WTC11 (cell line): ENCODE data around the gene AGPAT4. TPM values are rescaled to one million over a fixed set of nuclear protein-coding genes. Genes with fewer than 3 reads are reported as not detected.

Source experiments
- ATAC-seq: fragments of 200-7000 bp; cut with Tn5 transposase; 2 replicates; pipeline ENCODE4 v1.10.0; 2021; ENCODE audit warnings: mild to moderate bottlenecking, moderate library complexity
- CTCF ChIA-PET: fragments of 300-600 bp; sonication (Branson Sonifier 250); formaldehyde crosslinking; loops from one replicate; lab custom pipeline; 2021; ENCODE audit warnings: antibody characterized with exemption; lab: Charles Lee
- POLR2A ChIA-PET: fragments of 350-600 bp; sonication (Branson Sonifier 250); formaldehyde crosslinking; loops from one replicate; lab custom pipeline; 2021; ENCODE audit warnings: antibody characterized with exemption; lab: Charles Lee
- DNase-seq: peaks from one replicate; pipeline ENCODE4 v3.0.0; 2021; ENCODE audit warnings: low spot score
- H3K27ac Mint-ChIP-seq: 2 replicates; pipeline ENCODE4 v1.8.0; 2021; ENCODE audit warnings: mixed read lengths
- H3K27me3 Mint-ChIP-seq: 2 replicates; pipeline ENCODE4 v1.8.0; 2021; ENCODE audit warnings: low read depth, mild to moderate bottlenecking, moderate library complexity, mixed read lengths
- H3K36me3 Mint-ChIP-seq: 2 replicates; pipeline ENCODE4 v1.8.0; 2021; ENCODE audit warnings: mixed read lengths
- H3K4me1 Mint-ChIP-seq: 2 replicates; pipeline ENCODE4 v1.8.0; 2022; ENCODE audit warnings: mixed read lengths
- H3K4me3 Mint-ChIP-seq: 2 replicates; pipeline ENCODE4 v1.8.0; 2021; ENCODE audit warnings: mild to moderate bottlenecking, moderate library complexity, mixed read lengths
- H3K9me3 Mint-ChIP-seq: 2 replicates; pipeline ENCODE4 v1.8.0; 2021; ENCODE audit warnings: mixed read lengths
- EMX1 ChIP-seq: fragments of 250-450 bp; sonication (Bioruptor Pico); IDR thresholded peaks from 2 replicates; pipeline ENCODE4 v1.8.0; 2021; ENCODE audit warnings: mild to moderate bottlenecking
- GABPB1 ChIP-seq: sonication (generic); formaldehyde crosslinking; IDR thresholded peaks from 2 replicates; pipeline ENCODE4 v1.8.1; 2023; ENCODE audit warnings: mild to moderate bottlenecking, missing genetic modification reagents
- OVOL2 ChIP-seq: fragments of 250-450 bp; sonication (Bioruptor Pico); IDR thresholded peaks from 2 replicates; pipeline ENCODE4 v1.9.0; 2021; ENCODE audit warnings: mild to moderate bottlenecking, borderline replicate concordance
- TEAD4 ChIP-seq: sonication (generic); formaldehyde crosslinking; IDR thresholded peaks from 2 replicates; pipeline ENCODE4 v1.8.0; 2022; ENCODE audit warnings: mild to moderate bottlenecking, missing genetic modification reagents
- ZBTB21 ChIP-seq: sonication (generic); formaldehyde crosslinking; IDR thresholded peaks from 2 replicates; pipeline ENCODE4 v1.8.1; 2023; ENCODE audit warnings: mild to moderate bottlenecking, missing genetic modification reagents, borderline replicate concordance
- ZNF121 ChIP-seq: sonication (generic); formaldehyde crosslinking; IDR thresholded peaks from 2 replicates; pipeline ENCODE4 v1.8.0; 2023; ENCODE audit warnings: missing genetic modification reagents
- ZNF138 ChIP-seq: sonication (generic); formaldehyde crosslinking; conservative IDR thresholded peaks from 2 replicates; pipeline ENCODE4 v1.8.1; 2022; ENCODE audit warnings: mild to moderate bottlenecking, moderate library complexity, missing genetic modification reagents
- ZNF232 ChIP-seq: sonication (generic); formaldehyde crosslinking; IDR thresholded peaks from 2 replicates; pipeline ENCODE4 v1.8.0; 2022; ENCODE audit warnings: mild to moderate bottlenecking, missing genetic modification reagents
- ZNF423 ChIP-seq: fragments of 250-450 bp; sonication (Bioruptor Pico); IDR thresholded peaks from 2 replicates; pipeline ENCODE4 v2.1.2; 2022; ENCODE audit warnings: mild to moderate bottlenecking, moderate library complexity
- total RNA-seq: library from RNA; stranded (reverse); gene quantifications from 3 replicates; pipeline ENCODE4 v1.2.3, GENCODE V29; 2021
- TF ChIP-seq, protein P1 (sequence below): sonication (generic); formaldehyde crosslinking; IDR thresholded peaks from 2 replicates; pipeline ENCODE4 v1.8.0; 2022; ENCODE audit warnings: missing genetic modification reagents
- TF ChIP-seq, protein P2 (sequence below): sonication (generic); formaldehyde crosslinking; IDR thresholded peaks from 2 replicates; pipeline ENCODE4 v1.8.0; 2023; ENCODE audit warnings: mild to moderate bottlenecking, missing genetic modification reagents
- TF ChIP-seq, protein P3 (sequence below): sonication (generic); formaldehyde crosslinking; IDR thresholded peaks from 2 replicates; pipeline ENCODE4 v1.8.1; 2023; ENCODE audit warnings: mild to moderate bottlenecking, missing genetic modification reagents, borderline replicate concordance
- TF ChIP-seq, protein P4 (sequence below): sonication (generic); formaldehyde crosslinking; IDR thresholded peaks from 2 replicates; pipeline ENCODE4 v1.8.0; 2022; ENCODE audit warnings: mild to moderate bottlenecking, missing genetic modification reagents
- TF ChIP-seq, protein P5 (sequence below): fragments of 200-600 bp; IDR thresholded peaks from 2 replicates; pipeline ENCODE4 v1.8.0; 2022; ENCODE audit warnings: antibody characterized with exemption
- TF ChIP-seq, protein P6 (sequence below): sonication (generic); formaldehyde crosslinking; IDR thresholded peaks from 2 replicates; pipeline ENCODE4 v1.8.1; 2023; ENCODE audit warnings: mild to moderate bottlenecking, missing genetic modification reagents
- TF ChIP-seq, protein P7 (sequence below): sonication (generic); formaldehyde crosslinking; IDR thresholded peaks from 2 replicates; pipeline ENCODE4 v1.8.1; 2023; ENCODE audit warnings: mild to moderate bottlenecking, moderate library complexity, missing genetic modification reagents

The AGPAT4 gene
- total RNA-seq, 1 experiment from 2014 or later: 19.7 TPM

DNA sequence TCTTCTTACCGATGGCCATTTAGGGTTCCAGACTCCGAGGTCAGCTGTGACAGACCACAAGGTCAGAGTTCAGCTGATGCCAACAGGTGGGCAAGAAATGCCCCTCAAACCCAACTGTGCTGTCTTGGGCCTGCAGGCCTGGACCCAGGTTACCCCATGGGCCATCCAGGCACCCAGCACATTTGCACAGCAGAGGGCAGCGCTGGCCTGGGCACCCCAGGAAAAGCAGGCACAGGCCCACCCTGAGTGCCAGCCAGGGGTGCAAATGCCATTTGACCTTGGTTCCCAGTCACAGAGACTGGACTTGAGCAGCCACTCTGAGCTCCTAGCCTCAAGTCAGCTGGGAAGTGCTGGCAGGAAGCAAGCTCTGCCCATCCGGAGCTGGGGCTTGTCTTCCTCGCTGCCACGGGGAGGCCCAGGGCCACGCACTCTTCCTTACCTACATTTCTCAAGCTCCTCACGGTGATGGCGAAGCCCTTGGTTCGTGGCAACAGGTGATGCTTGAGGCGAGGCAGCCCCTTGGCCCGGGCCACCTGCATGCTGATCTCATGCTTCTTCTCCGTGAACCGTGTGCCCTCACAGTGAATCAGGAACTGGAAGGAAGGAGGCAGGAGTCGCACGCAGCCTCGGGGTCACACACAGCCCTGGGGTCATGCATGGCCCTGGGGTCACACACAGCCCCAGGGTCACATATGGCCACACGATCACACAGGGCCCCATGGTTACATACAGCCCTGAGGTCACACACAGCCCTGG is 120.8 kb downstream of the AGPAT4 start:
- DNase-seq (no peak), ATAC-seq (peak; percentile 50; the same call in 1 of the 2 replicates)
- POLR2A ChIA-PET: no interaction called here
- Mint-ChIP-seq H3K4me1 (no peaks in the 10 kb centered on the region), H3K9me3 (peaks cover 21% of the 10 kb centered on the region), H3K27ac (no peak overlapping the region), H3K36me3 (peaks cover 35% of the 10 kb centered on the region), H3K4me3 (no peak overlapping the region), H3K27me3 (no peaks in the 10 kb centered on the region)
- CTCF ChIA-PET: interaction anchor here (1.0 to 1.8 kb wide), 3 partner anchors 202 to 220 kb away, joined by 3 to 10 read pairs (median 4); no protein-coding TSS in a partner anchor
- TF ChIP-seq TEAD4 (CRISPR knock-in tag) (no peak), ZNF121 (CRISPR knock-in tag) (no peak), ZBTB21 (no peak), OVOL2 (CRISPR knock-in tag) (no peak), ZNF138 (CRISPR knock-in tag) (no peak), ZNF232 (CRISPR knock-in tag) (no peak), ZNF423 (CRISPR knock-in tag) (no peak), EMX1 (CRISPR knock-in tag) (no peak), GABPB1 (CRISPR knock-in tag) (no peak)
- TF ChIP-seq, protein P1, sequence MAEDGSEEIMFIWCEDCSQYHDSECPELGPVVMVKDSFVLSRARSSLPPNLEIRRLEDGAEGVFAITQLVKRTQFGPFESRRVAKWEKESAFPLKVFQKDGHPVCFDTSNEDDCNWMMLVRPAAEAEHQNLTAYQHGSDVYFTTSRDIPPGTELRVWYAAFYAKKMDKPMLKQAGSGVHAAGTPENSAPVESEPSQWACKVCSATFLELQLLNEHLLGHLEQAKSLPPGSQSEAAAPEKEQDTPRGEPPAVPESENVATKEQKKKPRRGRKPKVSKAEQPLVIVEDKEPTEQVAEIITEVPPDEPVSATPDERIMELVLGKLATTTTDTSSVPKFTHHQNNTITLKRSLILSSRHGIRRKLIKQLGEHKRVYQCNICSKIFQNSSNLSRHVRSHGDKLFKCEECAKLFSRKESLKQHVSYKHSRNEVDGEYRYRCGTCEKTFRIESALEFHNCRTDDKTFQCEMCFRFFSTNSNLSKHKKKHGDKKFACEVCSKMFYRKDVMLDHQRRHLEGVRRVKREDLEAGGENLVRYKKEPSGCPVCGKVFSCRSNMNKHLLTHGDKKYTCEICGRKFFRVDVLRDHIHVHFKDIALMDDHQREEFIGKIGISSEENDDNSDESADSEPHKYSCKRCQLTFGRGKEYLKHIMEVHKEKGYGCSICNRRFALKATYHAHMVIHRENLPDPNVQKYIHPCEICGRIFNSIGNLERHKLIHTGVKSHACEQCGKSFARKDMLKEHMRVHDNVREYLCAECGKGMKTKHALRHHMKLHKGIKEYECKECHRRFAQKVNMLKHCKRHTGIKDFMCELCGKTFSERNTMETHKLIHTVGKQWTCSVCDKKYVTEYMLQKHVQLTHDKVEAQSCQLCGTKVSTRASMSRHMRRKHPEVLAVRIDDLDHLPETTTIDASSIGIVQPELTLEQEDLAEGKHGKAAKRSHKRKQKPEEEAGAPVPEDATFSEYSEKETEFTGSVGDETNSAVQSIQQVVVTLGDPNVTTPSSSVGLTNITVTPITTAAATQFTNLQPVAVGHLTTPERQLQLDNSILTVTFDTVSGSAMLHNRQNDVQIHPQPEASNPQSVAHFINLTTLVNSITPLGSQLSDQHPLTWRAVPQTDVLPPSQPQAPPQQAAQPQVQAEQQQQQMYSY (CRISPR knock-in tag): no peak
- TF ChIP-seq, protein P2, sequence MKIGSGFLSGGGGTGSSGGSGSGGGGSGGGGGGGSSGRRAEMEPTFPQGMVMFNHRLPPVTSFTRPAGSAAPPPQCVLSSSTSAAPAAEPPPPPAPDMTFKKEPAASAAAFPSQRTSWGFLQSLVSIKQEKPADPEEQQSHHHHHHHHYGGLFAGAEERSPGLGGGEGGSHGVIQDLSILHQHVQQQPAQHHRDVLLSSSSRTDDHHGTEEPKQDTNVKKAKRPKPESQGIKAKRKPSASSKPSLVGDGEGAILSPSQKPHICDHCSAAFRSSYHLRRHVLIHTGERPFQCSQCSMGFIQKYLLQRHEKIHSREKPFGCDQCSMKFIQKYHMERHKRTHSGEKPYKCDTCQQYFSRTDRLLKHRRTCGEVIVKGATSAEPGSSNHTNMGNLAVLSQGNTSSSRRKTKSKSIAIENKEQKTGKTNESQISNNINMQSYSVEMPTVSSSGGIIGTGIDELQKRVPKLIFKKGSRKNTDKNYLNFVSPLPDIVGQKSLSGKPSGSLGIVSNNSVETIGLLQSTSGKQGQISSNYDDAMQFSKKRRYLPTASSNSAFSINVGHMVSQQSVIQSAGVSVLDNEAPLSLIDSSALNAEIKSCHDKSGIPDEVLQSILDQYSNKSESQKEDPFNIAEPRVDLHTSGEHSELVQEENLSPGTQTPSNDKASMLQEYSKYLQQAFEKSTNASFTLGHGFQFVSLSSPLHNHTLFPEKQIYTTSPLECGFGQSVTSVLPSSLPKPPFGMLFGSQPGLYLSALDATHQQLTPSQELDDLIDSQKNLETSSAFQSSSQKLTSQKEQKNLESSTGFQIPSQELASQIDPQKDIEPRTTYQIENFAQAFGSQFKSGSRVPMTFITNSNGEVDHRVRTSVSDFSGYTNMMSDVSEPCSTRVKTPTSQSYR (CRISPR knock-in tag): no peak
- TF ChIP-seq, protein P3, sequence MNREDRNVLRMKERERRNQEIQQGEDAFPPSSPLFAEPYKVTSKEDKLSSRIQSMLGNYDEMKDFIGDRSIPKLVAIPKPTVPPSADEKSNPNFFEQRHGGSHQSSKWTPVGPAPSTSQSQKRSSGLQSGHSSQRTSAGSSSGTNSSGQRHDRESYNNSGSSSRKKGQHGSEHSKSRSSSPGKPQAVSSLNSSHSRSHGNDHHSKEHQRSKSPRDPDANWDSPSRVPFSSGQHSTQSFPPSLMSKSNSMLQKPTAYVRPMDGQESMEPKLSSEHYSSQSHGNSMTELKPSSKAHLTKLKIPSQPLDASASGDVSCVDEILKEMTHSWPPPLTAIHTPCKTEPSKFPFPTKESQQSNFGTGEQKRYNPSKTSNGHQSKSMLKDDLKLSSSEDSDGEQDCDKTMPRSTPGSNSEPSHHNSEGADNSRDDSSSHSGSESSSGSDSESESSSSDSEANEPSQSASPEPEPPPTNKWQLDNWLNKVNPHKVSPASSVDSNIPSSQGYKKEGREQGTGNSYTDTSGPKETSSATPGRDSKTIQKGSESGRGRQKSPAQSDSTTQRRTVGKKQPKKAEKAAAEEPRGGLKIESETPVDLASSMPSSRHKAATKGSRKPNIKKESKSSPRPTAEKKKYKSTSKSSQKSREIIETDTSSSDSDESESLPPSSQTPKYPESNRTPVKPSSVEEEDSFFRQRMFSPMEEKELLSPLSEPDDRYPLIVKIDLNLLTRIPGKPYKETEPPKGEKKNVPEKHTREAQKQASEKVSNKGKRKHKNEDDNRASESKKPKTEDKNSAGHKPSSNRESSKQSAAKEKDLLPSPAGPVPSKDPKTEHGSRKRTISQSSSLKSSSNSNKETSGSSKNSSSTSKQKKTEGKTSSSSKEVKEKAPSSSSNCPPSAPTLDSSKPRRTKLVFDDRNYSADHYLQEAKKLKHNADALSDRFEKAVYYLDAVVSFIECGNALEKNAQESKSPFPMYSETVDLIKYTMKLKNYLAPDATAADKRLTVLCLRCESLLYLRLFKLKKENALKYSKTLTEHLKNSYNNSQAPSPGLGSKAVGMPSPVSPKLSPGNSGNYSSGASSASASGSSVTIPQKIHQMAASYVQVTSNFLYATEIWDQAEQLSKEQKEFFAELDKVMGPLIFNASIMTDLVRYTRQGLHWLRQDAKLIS: no peak
- TF ChIP-seq, protein P4, sequence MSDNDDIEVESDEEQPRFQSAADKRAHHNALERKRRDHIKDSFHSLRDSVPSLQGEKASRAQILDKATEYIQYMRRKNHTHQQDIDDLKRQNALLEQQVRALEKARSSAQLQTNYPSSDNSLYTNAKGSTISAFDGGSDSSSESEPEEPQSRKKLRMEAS (CRISPR knock-in tag): no peak
- TF ChIP-seq, protein P5, sequence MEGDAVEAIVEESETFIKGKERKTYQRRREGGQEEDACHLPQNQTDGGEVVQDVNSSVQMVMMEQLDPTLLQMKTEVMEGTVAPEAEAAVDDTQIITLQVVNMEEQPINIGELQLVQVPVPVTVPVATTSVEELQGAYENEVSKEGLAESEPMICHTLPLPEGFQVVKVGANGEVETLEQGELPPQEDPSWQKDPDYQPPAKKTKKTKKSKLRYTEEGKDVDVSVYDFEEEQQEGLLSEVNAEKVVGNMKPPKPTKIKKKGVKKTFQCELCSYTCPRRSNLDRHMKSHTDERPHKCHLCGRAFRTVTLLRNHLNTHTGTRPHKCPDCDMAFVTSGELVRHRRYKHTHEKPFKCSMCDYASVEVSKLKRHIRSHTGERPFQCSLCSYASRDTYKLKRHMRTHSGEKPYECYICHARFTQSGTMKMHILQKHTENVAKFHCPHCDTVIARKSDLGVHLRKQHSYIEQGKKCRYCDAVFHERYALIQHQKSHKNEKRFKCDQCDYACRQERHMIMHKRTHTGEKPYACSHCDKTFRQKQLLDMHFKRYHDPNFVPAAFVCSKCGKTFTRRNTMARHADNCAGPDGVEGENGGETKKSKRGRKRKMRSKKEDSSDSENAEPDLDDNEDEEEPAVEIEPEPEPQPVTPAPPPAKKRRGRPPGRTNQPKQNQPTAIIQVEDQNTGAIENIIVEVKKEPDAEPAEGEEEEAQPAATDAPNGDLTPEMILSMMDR: no peak
- TF ChIP-seq, protein P6, sequence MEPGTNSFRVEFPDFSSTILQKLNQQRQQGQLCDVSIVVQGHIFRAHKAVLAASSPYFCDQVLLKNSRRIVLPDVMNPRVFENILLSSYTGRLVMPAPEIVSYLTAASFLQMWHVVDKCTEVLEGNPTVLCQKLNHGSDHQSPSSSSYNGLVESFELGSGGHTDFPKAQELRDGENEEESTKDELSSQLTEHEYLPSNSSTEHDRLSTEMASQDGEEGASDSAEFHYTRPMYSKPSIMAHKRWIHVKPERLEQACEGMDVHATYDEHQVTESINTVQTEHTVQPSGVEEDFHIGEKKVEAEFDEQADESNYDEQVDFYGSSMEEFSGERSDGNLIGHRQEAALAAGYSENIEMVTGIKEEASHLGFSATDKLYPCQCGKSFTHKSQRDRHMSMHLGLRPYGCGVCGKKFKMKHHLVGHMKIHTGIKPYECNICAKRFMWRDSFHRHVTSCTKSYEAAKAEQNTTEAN (CRISPR knock-in tag): no peak
- TF ChIP-seq, protein P7, sequence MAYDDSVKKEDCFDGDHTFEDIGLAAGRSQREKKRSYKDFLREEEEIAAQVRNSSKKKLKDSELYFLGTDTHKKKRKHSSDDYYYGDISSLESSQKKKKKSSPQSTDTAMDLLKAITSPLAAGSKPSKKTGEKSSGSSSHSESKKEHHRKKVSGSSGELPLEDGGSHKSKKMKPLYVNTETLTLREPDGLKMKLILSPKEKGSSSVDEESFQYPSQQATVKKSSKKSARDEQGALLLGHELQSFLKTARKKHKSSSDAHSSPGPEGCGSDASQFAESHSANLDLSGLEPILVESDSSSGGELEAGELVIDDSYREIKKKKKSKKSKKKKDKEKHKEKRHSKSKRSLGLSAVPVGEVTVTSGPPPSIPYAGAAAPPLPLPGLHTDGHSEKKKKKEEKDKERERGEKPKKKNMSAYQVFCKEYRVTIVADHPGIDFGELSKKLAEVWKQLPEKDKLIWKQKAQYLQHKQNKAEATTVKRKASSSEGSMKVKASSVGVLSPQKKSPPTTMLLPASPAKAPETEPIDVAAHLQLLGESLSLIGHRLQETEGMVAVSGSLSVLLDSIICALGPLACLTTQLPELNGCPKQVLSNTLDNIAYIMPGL (CRISPR knock-in tag): no peak
